Measurements from ENCODE around the gene OR3A2. TPM values are rescaled to one million over a fixed set of nuclear protein-coding genes. Genes with fewer than 3 reads are reported as not detected.

Gene OR3A2
- total and polyA plus RNA-seq, 2 of the 13 experiments (the other 11 are each of a cell fraction or from before 2014, with no cell fraction given): not detected

DNA sequence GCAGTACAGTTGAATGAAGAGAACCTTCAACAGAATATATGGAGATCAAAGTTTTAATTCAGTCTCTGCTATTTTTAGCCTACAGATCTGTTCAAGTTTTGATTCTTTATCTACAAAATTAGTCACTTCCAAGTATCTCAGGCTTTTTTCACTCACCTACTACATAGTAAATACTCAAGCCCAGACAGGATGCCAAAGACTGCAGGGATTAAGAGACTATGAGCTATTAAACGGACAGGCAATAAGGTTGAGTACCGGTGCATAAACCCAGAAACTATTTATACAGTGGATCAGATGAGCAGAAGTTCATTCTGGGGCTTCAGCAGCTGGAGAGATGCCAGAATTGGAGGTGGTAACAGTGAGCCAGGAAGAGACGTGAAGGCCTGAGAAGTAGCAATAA is 69.3 kb downstream of the OR3A2 start:
- Histone ChIP-seq H3K4me1 (ENCODE audit: insufficient read depth, low read length) (no peaks in the 10 kb centered on the region), H3K27ac (ENCODE audit: extremely low read length, insufficient read depth, low read length) (no peak overlapping the region), H3K79me2 (ENCODE audit: insufficient read depth, low read length) (no peaks in the 10 kb centered on the region), H3K9me3 (ENCODE audit: low read length) (no peaks in the 10 kb centered on the region), H2AFZ (ENCODE audit: low read length) (no peak overlapping the region), H4K20me1 (ENCODE audit: insufficient read depth, low read length) (no peaks in the 10 kb centered on the region), H3K4me3 (replicated peaks in 1 of 3; ENCODE audit: insufficient read depth in 1 of 3, low read depth in 2 of 3, low read length in 3 of 3) (no peak overlapping the region), H3K9ac (ENCODE audit: insufficient read depth, low read depth, low read length) (no peak overlapping the region), H3K36me3 (replicated peaks in 1 of 2; ENCODE audit: control insufficient read depth in 1 of 2, insufficient read depth in 2 of 2, low read length in 2 of 2) (no peaks in the 10 kb centered on the region), H3K27me3 (ENCODE audit: control insufficient read depth in 1 of 2, insufficient read depth in 2 of 2, low read length in 2 of 2) (peaks cover 0 to 7% of the 10 kb centered on the region in 2 experiments; a peak in 2 of 5 replicates), H3K4me2 (ENCODE audit: low read depth, low read length) (no peak overlapping the region)
- DNase-seq (ENCODE audit: low spot score) (no peak), ATAC-seq (no peak), FAIRE-seq (no peak)
- BruUV-seq (replicated peaks): no TSS peak
- POLR2A ChIA-PET: no interaction called here
- in situ Hi-C loops (cut with HindIII; ENCODE audit: extremely low pct_ligation_motif_present, low pct_unique_long_range_greater_than_20kb) (no loop called here), intact Hi-C loops (cut with micrococcal nuclease; ENCODE audit: unreplicated experiment) (no loop called here)
- TF ChIP-seq, protein P1, sequence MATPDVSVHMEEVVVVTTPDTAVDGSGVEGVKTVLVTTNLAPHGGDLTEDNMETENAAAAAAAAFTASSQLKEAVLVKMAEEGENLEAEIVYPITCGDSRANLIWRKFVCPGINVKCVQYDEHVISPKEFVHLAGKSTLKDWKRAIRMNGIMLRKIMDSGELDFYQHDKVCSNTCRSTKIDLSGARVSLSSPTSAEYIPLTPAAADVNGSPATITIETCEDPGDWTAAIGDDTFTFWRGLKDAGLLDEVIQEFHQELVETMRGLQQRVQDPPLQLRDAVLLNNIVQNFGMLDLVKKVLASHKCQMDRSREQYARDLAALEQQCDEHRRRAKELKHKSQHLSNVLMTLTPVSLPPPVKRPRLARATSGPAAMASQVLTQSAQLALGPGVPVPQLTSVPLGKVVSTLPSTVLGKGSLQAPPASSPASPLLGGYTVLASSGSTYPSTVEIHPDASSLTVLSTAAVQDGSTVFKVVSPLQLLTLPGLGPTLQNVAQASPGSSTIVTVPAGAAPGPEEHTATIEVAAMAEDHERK (CRISPR knock-in tag; IDR thresholded peaks at IDR 0.05; ENCODE audit: low read depth): no peak
- no peak for TF ChIP-seq MXI1 (IDR thresholded peaks at IDR 0.05; ENCODE audit: borderline replicate concordance, low read depth, low read length)
- TF ChIP-seq, protein P2, sequence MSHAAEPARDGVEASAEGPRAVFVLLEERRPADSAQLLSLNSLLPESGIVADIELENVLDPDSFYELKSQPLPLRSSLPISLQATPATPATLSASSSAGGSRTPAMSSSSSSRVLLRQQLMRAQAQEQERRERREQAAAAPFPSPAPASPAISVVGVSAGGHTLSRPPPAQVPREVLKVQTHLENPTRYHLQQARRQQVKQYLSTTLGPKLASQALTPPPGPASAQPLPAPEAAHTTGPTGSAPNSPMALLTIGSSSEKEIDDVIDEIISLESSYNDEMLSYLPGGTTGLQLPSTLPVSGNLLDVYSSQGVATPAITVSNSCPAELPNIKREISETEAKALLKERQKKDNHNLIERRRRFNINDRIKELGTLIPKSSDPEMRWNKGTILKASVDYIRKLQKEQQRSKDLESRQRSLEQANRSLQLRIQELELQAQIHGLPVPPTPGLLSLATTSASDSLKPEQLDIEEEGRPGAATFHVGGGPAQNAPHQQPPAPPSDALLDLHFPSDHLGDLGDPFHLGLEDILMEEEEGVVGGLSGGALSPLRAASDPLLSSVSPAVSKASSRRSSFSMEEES (CRISPR knock-in tag; IDR thresholded peaks at IDR 0.05): no peak
- TF ChIP-seq, protein P3, sequence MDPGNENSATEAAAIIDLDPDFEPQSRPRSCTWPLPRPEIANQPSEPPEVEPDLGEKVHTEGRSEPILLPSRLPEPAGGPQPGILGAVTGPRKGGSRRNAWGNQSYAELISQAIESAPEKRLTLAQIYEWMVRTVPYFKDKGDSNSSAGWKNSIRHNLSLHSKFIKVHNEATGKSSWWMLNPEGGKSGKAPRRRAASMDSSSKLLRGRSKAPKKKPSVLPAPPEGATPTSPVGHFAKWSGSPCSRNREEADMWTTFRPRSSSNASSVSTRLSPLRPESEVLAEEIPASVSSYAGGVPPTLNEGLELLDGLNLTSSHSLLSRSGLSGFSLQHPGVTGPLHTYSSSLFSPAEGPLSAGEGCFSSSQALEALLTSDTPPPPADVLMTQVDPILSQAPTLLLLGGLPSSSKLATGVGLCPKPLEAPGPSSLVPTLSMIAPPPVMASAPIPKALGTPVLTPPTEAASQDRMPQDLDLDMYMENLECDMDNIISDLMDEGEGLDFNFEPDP (CRISPR knock-in tag; conservative IDR thresholded peaks at IDR 0.05): no peak
- TF ChIP-seq NR2F1 (CRISPR knock-in tag; IDR thresholded peaks at IDR 0.05): no peak
- TF ChIP-seq ZNF546 (CRISPR knock-in tag; conservative IDR thresholded peaks at IDR 0.05): no peak
- CTCF ChIA-PET (ENCODE audit: low intra/inter-chr PET ratio, low total read pairs): no interaction called here
- 16% methylated on average over 3 of the region's 3 CpGs for WGBS (ENCODE audit: low lambda C conversion rate)
